NT2/D1 (cell line): ENCODE data around the gene CAMK2B.
"Not testable (repeated sequence)": the region's sequence is repeated elsewhere in the genome, so short reads cannot be mapped to it uniquely, and the experiment has no call there.

Experiments used
- DNase-seq: peaks from one replicate; pipeline ENCODE4 v3.0.0-alpha.2; 2011; ENCODE audit warnings: low read depth, low spot score
- H3K27me3 ChIP-seq: 2 replicates; pipeline ENCODE4 v1.6.0; 2011; ENCODE audit warnings: mild to moderate bottlenecking; ENCODE audit not compliant: insufficient read length, insufficient read depth
- H3K36me3 ChIP-seq: 2 replicates; pipeline ENCODE4 v1.6.1; 2011; ENCODE audit warnings: mild to moderate bottlenecking, low read length, mixed read lengths; ENCODE audit not compliant: insufficient read depth, insufficient read length
- H3K4me1 ChIP-seq: 2 replicates; pipeline ENCODE4 v1.5.1; 2011; ENCODE audit not compliant: insufficient read depth, insufficient read length
- H3K4me3 ChIP-seq: 2 replicates; pipeline ENCODE4 v1.5.1; 2011; ENCODE audit warnings: low read depth; ENCODE audit not compliant: insufficient read length
- H3K9ac ChIP-seq: 2 replicates; pipeline ENCODE4 v1.6.0; 2011; ENCODE audit warnings: low read depth; ENCODE audit not compliant: insufficient read length
- H3K9me3 ChIP-seq: 2 replicates; pipeline ENCODE4 v1.5.1; 2011; ENCODE audit warnings: mild to moderate bottlenecking, low read length; ENCODE audit not compliant: insufficient read depth
- SUZ12 ChIP-seq: IDR thresholded peaks from 2 replicates; pipeline ENCODE4 v1.6.1; 2011; ENCODE audit not compliant: insufficient read length, insufficient read depth; ENCODE audit errors: extremely low read depth
- YY1 ChIP-seq: IDR thresholded peaks from 2 replicates; pipeline ENCODE4 v1.6.1; 2011; ENCODE audit not compliant: insufficient read length, insufficient read depth
- ZNF274 ChIP-seq: IDR thresholded peaks from 2 replicates; pipeline ENCODE4 v1.6.1; 2011; ENCODE audit warnings: mild to moderate bottlenecking, low read depth, low read length

Gene CAMK2B

DNA sequence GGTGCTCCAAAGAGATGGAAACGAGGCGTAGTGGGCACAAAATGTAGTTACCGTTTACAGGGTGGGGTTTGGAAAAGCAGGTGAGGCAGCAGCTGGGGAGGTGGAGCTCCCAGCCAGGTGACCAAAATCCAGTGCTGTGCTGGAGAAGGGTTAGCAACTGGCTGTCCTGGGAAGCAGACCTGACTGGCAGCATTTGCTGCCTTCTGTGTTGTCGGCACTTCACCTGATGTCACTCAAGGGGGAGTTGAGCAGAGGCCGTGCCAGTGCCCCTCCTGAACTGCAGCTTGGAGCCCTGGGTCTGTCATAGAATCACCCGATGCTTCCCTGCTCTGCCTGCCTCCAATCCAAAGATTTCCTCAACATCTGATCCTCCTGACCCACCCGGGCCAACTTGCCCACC is 148.9 kb downstream of the CAMK2B start:
- TF ChIP-seq ZNF274 (no peak), YY1 (no peak), SUZ12 (no peak)
- no peak overlapping the region for H3K4me3 ChIP-seq
- peaks cover 5% of the 10 kb centered on the region for H3K27me3 ChIP-seq
- H3K9ac ChIP-seq = no peak overlapping the region
- no peaks in the 10 kb centered on the region for H3K36me3 ChIP-seq
- H3K9me3 ChIP-seq = no peaks in the 10 kb centered on the region; the same call in 1 of the 2 replicates
- H3K4me1 ChIP-seq = peaks cover 12% of the 10 kb centered on the region
- no peak for DNase-seq

DNA sequence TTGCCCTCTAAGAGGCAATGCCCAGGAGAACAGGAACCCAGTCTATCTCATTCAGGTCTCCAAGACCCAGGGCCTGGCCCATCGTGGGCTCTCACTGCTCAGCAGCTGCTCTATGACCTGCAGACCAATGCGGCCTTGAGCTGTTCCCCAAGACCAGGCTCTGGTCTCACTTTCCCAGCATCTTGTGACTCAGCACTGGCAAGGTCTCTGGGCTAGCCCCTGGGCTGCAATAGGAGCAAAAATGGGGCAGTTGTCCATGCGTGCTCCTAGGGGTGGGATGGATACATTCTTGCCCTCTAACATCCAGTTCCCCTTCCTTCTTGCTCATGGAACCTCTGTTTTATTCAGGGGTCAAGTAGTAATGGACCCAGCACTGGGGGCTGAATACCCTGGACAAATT is 149.7 kb downstream of the CAMK2B start:
- peaks cover 12% of the 10 kb centered on the region for H3K4me1 ChIP-seq
- no peak overlapping the region for H3K9ac ChIP-seq
- H3K9me3 ChIP-seq = no peaks in the 10 kb centered on the region
- DNase-seq = no peak
- H3K4me3 ChIP-seq = no peak overlapping the region
- TF ChIP-seq SUZ12 (no peak), YY1 (no peak), ZNF274 (no peak)
- peaks cover 5% of the 10 kb centered on the region for H3K27me3 ChIP-seq
- H3K36me3 ChIP-seq = no peaks in the 10 kb centered on the region

DNA sequence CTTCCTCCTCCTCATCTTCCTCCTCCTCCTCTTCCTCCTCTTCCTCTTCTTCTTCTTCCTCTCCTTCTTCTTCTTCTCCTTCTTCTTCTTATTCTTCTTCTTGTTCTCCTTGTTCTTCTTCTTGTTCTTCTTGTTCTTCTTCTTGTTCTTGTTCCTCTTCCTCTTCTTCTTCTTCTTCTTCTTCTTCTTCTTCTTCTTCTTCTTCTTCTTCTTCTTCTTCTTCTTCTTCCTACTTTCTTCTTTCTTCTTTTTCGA is 150.8 kb downstream of the CAMK2B start:
- H3K27me3 ChIP-seq, DNase-seq, H3K36me3 ChIP-seq, H3K9ac ChIP-seq, H3K4me3 ChIP-seq, H3K9me3 ChIP-seq: not testable (repeated sequence)
- peaks cover 12% of the 10 kb centered on the region for H3K4me1 ChIP-seq

DNA sequence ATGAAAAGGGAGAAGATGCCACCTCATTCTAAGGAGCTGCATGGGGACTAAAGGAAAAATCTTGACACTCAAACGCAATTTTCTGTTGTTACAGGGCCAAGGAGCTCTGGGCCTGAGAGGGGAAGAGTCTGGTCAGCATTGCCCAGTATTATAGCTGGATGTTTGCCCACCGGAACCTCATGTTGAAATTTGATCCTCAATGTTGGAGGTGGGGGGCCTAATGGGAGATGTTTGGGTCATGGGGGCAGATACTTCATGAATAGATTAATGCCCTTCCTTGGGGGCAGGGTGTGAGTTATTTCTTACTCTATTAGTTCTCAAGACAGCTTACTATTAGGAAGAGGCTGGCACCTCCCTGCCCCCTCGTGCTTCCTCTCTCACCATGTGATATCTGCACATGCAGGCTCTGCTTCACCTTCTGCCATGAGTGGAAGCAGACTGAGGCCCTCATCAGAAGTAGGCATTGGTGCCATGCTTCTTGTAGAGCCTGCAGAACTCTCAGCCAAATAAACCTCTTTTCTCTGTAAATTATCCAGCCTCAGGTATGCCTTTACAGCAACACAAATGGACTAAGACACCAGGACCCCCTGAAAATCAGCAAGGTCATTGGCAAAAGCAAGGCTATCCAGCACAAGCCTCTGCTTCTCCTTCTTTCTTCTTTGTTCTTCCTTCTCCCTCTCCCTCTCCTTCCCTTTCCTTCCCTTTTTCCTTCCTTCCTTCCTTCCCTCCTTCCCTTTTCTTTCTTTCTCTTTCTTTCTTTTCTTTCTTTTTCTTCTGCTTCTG is 151.3 kb downstream of the CAMK2B start:
- H3K9me3 ChIP-seq = no peaks in the 10 kb centered on the region
- H3K36me3 ChIP-seq = no peaks in the 10 kb centered on the region
- peaks cover 12% of the 10 kb centered on the region for H3K4me1 ChIP-seq
- TF ChIP-seq ZNF274 = no peak
- no peak for TF ChIP-seq SUZ12
- TF ChIP-seq YY1 = no peak
- no peak overlapping the region for H3K4me3 ChIP-seq
- peaks cover 5% of the 10 kb centered on the region for H3K27me3 ChIP-seq
- H3K9ac ChIP-seq = no peak overlapping the region
- DNase-seq = no peak

DNA sequence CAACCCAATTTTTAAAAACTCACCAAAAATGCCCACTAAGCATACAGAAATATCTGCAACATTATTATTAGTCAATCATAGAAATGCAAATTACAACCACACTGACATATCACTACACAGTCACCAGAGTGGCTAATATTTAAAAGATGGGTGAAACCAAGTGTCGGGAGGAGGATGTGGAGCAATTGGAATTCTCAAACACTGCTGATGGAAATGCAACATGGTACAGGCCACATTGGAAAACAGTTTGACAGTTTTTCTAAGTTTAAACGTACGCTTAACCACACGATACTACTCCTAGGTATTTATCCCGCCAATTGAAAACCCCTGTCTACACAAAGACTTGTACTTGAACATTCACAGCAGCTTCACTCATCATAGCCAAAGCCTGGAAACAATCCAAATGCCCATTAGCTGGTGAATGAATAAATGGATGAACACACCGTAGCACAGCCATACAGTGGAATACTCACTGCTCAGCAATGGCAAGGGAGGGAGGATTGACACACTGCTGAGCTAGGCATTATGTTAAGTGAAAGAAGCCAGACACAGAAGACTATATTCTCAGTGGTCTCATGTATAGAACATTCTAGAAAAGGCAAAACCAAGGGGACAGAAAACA is 152.5 kb downstream of the CAMK2B start:
- Histone ChIP-seq H3K4me3 (no peak overlapping the region), H3K9me3 (no peaks in the 10 kb centered on the region), H3K27me3 (peaks cover 5% of the 10 kb centered on the region), H3K4me1 (peaks cover 6% of the 10 kb centered on the region), H3K36me3 (no peaks in the 10 kb centered on the region), H3K9ac (no peak overlapping the region)
- DNase-seq = no peak
- TF ChIP-seq ZNF274 = no peak
- no peak for TF ChIP-seq YY1
- no peak for TF ChIP-seq SUZ12

DNA sequence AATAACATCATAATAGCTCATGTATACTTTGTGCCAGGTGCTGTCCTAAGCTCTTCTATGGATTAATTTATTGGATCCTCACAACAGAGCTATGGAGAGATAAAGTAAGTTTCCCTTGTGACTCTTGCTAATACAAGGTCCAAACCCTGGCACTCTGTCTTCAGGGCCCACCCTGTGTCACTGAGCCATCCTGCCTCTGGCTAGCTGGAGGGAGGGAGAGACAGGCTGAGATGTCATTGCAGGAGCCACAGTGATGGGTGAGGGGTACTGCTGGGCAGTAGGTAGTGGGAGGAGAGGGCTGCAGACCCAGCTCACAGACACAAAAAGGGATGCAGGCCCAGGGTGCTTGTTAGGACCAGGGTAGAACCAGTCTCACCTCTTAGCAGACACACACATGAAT is 153.0 kb downstream of the CAMK2B start:
- Histone ChIP-seq H3K27me3 (peaks cover 5% of the 10 kb centered on the region), H3K9ac (no peak overlapping the region), H3K9me3 (no peaks in the 10 kb centered on the region), H3K4me1 (peaks cover 5% of the 10 kb centered on the region), H3K4me3 (no peak overlapping the region), H3K36me3 (no peaks in the 10 kb centered on the region)
- TF ChIP-seq YY1 = no peak
- no peak for DNase-seq

DNA sequence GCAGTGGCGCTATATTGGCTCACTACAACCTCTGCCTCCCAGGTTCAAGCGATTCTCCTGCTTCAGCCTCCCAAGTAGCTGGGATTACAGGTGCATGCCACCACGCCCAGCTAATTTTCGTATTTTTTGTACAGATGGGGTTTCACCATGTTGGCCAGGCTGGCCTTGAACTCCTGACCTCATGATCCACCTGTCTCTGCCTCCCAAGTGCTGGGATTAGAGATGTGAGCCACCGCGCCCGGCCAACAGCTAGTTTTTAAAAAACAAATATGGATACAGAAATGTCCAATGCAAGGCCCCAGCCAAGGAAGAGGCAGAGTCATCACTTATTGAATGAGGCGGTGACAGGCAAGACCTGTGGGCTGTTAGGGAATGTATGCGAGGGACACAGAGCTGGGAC is 153.5 kb downstream of the CAMK2B start:
- H3K27me3 ChIP-seq, H3K36me3 ChIP-seq, DNase-seq, H3K4me1 ChIP-seq, H3K9ac ChIP-seq, H3K4me3 ChIP-seq, H3K9me3 ChIP-seq: not testable (repeated sequence)

DNA sequence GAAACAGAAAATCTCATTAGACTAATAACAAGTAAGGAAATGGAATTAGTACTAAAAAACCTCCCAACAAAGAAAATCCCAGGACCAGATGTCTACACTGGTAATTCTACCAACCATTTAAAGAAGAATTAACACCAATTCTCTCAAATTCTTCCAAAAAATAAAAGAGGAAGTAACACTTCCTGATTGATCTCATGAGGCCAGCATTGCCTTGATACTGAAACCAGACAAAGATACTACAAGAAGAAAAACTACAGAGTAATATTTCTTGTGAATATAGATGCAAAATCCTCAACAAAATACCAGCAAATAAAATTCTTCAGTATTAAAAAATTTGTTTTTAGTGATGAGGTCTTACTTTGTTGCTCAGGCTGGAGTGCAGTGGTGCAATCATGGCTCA is 157.5 kb downstream of the CAMK2B start:
- no peak for DNase-seq
- Histone ChIP-seq H3K9ac (no peak overlapping the region), H3K36me3 (no peaks in the 10 kb centered on the region), H3K4me1 (peaks cover 4% of the 10 kb centered on the region), H3K9me3 (no peaks in the 10 kb centered on the region), H3K27me3 (no peaks in the 10 kb centered on the region), H3K4me3 (no peak overlapping the region)
- no peak for TF ChIP-seq ZNF274
- no peak for TF ChIP-seq SUZ12
